GM23338 (cell line): ENCODE measurements around the gene FARP1.

Source experiments
- CREB1 ChIP-seq: fragments of 250-450 bp; sonication (Bioruptor Pico); IDR thresholded peaks from 2 replicates; pipeline ENCODE4 v1.5.0; 2020; ENCODE audit warnings: low read depth, mild to moderate bottlenecking, moderate library complexity
- CTCF ChIP-seq, 2 experiments: fragments of 200-600 bp in 1 of 2; sonication (generic) in 1 of 2; conservative IDR thresholded peaks; 2 replicates each; pipeline versions ENCODE4 v1.5.1 to v1.6.1; 2016 to 2017; ENCODE audit warnings: antibody characterized with exemption in 2 of 2, low read depth in 2 of 2, mild to moderate bottlenecking in 2 of 2, moderate library complexity in 1 of 2
- POLR2AphosphoS5 ChIP-seq: IDR thresholded peaks from 2 replicates; pipeline ENCODE4 v1.6.1; 2016; ENCODE audit warnings: antibody characterized with exemption, low read depth
- TF ChIP-seq, protein P1 (sequence below): IDR thresholded peaks from one replicate; pipeline ENCODE4 v1.6.1; 2018; ENCODE audit warnings: antibody characterized with exemption; ENCODE audit not compliant: unreplicated experiment

DNA sequence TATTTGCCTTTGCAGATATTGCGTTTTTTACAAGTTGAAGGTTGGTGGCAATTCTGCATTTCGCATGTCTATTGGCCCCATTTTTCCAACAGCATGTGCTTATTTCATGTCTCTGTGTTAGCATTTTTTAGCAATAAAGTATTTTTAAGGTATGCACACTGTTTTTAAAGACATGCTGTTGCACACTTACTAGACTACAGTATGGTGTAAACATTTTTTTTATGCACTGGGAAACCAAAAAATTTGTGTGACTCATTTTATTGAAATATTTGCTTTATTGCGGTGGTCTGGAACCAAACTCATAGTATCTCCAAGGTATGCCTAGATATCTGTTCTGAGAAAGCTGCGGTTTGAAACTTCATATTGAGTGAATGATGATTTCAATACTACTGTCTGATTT lies 89.6 kb downstream of the FARP1 start:
- TF ChIP-seq CTCF (conservative IDR thresholded peaks at IDR 0.05; ENCODE audit: low read depth in 2 of 2) (no peak), CREB1 (CRISPR knock-in tag) (no peak), POLR2AphosphoS5 (no peak)
- TF ChIP-seq, protein P1, sequence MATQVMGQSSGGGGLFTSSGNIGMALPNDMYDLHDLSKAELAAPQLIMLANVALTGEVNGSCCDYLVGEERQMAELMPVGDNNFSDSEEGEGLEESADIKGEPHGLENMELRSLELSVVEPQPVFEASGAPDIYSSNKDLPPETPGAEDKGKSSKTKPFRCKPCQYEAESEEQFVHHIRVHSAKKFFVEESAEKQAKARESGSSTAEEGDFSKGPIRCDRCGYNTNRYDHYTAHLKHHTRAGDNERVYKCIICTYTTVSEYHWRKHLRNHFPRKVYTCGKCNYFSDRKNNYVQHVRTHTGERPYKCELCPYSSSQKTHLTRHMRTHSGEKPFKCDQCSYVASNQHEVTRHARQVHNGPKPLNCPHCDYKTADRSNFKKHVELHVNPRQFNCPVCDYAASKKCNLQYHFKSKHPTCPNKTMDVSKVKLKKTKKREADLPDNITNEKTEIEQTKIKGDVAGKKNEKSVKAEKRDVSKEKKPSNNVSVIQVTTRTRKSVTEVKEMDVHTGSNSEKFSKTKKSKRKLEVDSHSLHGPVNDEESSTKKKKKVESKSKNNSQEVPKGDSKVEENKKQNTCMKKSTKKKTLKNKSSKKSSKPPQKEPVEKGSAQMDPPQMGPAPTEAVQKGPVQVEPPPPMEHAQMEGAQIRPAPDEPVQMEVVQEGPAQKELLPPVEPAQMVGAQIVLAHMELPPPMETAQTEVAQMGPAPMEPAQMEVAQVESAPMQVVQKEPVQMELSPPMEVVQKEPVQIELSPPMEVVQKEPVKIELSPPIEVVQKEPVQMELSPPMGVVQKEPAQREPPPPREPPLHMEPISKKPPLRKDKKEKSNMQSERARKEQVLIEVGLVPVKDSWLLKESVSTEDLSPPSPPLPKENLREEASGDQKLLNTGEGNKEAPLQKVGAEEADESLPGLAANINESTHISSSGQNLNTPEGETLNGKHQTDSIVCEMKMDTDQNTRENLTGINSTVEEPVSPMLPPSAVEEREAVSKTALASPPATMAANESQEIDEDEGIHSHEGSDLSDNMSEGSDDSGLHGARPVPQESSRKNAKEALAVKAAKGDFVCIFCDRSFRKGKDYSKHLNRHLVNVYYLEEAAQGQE, result no peak
